Stimulated activated CD8-positive, alpha-beta memory T cell treated with anti-CD3 and anti-CD28 coated beads, Interleukin-12 subunit alpha, Interleukin-12 subunit beta, amount 100 ng/mL, for 24 hours (primary cell): Measurements from ENCODE around the gene NDUFAF4.

Experiments
- DNase-seq: peaks from one replicate; pipeline ENCODE4 v3.0.0-alpha.2; 2020; ENCODE audit errors: extremely low read depth

The NDUFAF4 gene

DNA sequence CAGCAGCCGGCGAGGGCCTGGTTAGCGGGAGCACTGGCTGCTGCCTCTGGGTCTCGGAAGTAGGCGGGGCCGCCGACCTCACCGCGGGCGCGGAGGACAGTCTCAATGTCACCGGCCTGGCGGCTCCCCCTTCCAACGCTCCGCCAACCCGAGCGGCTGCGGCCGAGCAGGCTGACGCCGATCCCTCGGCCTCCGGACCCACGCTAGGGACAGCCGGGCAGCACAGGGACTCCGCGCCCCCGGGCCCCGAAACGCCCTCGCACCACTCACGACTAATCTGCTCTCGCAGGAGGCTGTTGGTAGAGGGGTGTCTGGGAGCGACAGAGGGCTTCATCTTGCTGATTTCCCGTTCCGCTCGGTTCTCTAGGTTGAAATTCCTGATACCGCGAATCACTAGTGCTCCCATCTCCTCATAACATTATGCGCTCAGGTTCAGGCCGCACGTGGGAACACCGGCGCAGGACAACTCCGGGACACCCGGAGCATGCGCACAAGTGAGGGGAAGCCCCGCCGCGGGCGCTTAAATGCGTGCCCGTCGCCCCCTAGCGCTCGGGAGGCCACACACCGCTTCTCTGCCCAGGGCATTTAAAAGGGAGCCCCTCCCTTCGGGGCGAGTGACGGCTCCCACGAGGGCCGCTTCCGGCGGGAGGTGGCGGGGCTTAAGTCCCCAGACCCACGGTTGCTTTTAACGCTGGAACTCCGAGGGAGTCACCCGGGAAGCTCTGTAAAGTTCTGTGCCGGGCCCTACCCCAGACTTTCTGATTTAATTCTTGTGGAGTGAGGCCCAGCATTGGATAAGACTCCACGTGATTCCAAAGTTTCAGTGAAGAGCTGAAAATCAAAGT is at the start of gene NDUFAF4:
TSS of gene NDUFAF4 (minus strand) at position 496 of the 845 bp plus-strand sequence. CDS start at position 406, 90 bp downstream.
- DNase-seq: peak; percentile 90

DNA sequence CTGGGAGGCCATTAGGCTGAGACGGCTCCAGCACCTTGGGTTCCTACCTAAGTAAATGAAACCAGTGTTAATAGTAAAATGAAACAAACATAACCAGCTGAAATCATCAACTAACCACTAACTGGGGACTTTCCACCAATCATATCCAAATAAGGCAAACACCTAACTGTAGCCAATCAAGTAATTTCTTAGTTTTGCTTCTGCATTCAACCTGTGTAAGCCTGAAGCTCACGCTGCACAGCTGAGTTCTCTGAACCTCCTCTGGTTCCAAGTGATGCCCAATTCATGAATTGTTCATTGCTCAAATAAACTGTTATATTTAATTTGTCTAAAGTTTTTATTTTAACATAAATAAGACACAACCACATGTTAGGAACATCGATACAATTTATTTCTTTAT is 49.4 kb upstream of the NDUFAF4 start:
- no peak for DNase-seq

DNA sequence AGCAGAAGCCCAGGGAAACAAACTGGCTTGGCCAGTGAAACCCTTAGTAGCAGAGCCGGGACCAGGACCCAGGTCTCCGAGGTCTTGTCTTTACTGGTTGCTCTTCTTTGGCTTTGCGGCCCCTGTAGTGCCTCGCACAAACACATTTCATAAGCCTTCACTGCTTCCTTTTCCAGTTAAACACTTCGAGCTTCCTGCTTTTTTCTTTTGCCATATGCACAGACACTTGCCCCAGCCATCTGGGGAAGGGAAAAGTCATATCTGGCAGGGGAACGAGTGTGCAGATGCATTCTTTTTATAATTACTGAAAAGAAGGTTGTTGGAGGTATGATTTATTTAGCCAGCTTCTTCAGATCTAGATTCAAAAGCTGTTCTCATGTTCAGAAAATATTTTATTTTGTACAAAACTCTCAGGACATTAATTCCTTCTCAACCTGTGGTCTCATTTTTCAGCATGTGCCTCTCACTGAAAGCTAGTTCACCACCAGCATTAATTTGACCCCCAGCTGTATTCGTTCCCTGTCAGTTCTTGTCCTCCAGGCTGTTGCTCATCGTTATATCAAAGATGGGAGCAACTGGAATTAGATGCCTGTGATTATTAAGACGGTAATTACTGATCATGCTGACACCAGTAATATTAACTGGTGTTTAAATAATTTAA is 46.0 kb upstream of the NDUFAF4 start:
- DNase-seq: no peak

DNA sequence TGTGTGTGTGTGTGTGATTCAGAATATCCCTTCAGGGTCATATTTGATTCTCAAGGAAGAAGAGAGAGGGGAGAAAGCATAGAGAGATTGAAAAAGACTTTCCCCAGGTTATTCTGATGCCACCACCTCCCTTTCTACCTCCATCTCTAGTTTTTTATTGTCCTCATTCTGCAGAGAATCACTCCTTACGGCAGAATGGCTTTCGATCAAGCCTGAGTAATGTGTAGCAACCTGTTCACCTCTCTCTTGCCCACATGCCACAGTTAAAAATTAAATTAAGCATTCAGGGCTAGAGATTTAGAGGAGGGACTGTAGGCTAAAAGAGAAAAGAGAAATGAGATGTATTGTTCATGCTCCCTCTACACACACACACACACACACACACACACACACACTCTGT is 45.0 kb upstream of the NDUFAF4 start:
- no peak for DNase-seq

DNA sequence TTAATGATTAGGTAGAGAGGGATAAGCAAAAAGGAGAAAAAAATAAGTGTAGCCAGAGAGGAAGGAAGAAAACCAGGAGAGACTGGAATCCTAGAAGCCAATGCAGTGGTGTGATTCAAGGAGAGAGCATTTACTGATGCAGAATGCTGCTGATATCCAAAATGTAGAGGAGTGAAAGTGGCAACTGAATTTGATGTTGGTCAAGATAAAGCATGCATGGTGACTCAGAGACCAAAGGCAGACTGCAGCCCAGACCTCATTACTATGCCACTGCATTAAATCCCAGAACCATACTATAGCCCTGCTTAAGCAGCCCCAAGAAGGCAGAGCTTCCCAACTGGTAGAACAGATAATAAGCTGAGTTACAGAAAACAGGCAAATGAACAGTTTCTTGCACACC is 42.6 kb upstream of the NDUFAF4 start:
- no peak for DNase-seq

DNA sequence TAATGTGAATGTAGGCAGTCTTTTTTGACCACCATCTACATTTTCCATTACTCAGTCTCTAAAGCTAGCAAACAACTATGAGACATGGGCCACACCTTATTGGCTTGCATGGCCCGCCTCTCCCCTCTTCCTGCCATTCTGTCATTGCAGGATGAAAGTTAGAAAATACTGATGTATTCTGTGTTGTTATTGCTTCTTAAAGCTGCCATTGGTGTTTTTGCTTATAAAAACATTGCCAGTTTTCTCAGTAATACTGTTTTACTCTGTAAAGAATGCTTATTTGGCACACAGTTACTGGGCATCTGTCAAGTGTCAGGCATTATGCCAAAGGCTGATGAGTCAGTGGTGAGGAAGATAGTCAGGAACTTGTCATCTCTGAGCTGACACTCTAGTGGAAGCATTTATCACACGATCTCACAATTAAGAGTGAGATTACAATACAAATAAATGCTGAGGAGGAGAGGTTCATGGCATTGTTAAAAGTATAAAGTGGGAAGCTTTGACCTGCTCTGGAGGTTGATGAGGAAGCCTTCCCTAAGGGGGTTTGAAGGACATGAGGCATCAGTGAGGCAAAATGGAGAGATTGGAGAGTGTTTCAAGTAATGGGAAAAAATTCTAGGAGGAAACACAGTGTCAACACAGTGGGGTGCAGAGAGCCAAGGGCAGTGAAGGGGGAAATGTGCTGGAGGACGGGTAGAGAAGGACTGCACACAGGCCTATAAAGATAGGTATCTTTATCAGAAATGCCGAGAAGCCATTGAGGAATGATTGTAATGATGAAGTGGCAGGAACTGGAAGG is 41.5 kb upstream of the NDUFAF4 start:
- no peak for DNase-seq

DNA sequence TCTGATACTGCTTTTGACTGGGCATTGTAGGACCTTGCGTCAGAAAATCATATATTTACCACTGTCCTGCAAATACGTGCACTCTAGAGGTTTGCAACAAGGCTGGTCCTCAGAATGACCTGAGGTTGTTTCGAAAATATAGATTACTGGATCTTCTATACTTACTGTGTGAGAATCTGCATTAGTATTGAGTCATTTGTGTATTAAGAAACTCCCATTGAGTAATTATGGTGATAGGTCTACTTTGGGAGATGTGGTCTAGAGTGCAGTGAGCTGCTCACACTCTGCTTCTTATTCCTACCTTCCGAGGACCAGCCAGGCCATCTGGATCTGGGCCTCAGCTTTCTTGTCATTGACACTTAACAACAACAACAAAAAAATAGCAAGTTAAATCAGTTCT is 36.4 kb upstream of the NDUFAF4 start:
- DNase-seq: no peak

DNA sequence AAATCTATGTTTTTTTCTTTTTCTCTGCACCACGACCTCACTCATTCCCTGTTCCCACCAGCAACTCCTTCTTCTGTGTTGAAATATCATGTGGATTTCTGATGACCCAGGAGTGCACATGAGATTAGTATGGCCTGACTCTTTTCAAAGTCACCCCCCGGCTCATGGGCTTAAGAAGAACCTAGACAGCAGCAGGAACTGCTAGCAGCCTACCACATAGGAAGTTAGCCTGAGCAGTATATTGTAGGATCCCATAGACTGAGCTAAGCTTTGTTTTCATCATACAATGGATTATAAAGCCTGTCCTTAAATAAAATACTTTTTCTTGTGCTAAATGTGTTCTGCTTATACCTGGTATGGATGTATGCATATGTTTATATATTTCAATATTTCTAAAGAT is 33.5 kb upstream of the NDUFAF4 start:
- no peak for DNase-seq

DNA sequence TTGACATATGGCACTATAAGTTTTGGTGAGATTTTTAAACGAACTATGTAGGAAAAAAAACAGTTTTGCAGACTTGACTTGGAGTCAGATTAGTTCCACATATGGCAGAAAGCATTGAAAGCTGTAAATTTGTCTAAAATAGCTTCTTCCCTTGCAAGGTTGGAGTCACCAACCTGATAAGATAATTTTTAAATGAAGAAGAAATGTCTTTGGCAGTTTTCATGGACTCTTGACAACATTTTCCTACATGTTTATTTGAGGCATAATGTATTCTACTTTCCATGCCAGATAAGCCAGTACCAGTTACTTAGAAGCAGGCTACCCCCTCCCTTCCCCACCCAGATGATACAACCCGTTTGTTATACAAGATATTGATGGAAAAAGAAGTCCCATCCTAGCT is 32.0 kb upstream of the NDUFAF4 start:
- DNase-seq: no peak

DNA sequence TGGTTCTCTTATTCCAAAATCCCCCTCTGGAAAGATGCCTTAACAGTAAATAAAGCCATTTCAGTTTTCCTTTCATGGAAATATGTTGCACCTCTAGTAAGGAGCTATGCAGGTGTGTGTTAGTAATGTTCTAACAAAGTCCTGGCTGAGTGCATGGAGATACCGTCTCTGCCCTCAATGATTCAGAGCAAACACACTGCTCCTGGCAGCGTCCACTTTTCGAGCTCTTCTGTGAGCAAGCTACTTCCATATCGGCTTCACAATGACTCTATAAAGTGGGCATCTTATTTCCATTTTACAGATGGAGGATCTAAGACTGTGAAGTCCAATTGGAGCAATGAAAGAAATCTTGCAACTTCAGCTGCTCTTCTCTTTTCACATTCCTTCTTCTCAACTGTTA is 30.0 kb upstream of the NDUFAF4 start:
- DNase-seq: no peak

DNA sequence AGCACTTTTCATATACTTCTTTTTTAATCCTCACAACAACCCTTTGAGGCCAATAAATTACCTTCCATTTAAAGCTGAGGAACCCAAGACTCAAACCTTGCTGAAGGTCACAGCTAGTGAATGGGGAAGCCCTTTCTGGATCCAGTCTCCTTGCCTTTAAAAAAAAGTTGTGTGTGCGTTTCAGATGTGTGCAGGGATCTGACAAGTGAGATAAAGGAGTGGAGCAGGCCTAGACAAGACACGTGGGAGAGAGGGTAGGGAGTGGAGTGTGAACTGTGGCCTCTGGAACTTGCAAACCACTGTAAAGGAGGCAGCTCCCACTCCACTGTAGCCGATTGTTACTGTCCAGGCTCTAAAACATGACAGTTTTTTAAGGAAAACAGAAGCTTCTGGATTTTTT is 28.7 kb upstream of the NDUFAF4 start:
- no peak for DNase-seq

DNA sequence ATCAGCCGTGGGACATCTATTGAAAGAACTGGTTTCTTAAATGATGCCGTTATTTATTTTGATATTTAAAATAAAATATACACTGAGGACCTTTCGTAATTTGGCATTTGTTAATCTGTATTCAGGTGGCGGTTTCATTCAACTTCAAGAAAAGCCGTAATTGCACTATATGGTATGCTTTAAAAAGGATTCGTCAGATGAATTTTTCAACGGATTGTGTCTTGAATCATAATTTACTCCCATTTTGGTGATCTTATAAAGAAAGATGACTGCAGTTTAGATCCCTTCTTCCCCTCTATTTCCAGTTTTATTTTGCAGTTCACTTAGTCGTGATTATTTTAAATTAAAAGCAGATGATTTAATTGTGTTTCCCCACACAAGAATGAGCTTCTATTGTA is 27.6 kb upstream of the NDUFAF4 start:
- no peak for DNase-seq

DNA sequence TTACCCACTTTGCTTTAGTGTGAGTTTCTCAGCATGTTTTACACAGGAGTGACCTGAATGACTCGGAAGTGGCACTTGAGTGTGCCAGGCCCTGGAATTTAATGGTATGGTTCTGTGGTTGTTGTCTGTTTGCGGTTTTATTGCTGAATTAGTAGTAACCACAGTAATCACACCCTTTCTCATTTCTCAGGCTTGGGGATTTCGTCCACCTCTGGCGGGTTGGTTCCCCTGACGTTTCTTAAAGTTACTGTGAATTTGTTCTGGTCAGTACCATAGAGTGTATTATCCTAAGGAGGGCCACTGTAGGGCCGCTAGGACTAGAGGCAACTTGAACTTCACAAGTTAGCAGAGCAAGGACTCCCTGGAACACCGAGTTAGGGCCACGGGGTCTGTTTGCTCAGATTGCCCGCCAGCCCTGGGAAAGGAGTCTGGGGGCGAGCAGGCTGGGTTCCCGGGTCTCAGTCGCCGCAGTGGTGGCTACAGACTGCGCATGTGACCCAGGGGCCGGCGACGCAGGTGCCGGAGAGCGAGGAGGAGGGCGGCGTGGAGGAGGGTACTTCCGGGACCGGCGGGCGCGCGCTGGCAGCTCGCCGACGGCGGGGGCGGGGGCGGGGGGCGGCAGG is 26.3 kb upstream of the NDUFAF4 start:
- DNase-seq: no peak

DNA sequence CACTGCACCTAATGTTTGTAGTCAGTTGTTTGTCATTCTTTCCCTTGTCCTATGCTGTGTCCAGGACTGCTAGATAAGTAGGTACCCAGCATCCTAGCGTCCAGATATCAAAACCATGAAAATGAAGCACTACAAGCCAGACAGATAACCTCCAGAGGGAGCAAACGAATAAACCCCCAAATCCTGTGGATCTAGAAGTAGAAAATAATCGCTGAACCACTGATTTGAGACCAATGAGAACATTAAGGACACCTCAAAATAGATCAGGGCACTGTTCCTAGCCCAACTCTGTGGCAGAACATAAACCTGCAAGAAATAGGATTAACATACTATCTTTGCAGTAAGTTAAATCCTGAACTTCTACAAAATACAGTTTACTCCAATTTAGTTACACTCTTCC is 25.7 kb upstream of the NDUFAF4 start:
- DNase-seq: no peak

DNA sequence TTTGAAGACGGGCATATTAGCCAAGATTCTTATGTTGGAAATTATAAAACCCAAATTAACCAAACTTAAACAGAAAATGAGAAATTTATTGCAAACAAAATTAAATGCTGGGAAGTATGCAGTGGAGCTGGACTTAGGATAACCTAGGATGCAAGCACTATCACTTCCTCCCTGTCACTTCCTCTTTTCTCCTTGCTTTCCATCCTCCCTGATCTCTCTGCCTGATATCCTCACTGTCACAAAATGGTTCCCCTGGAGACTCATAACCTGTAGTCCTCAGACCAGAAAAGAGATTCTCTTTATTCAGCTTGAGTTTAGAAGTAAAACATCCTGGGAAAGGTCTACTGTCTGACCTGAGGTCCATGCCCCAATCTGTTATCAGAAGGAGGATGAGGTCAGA is 19.4 kb upstream of the NDUFAF4 start:
- no peak for DNase-seq

DNA sequence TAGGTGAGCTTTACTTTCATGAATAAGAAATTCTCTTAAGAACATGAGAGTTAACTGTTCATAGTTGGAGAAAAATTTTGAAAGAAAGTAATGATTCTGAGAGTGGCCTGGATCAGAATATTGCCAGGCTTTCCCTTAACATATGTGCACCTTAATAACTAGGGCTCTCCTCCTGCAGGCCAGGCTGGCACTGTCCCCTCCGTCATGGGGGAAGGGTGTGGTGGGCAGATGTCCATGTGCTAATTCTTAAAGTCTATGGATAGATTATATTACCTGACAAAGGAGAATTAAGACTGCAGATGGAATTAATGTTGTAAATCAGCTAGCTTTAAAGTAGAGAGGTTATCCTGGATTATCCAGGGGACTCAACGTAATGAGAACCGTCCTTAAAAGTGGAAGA is 15.9 kb upstream of the NDUFAF4 start:
- DNase-seq: no peak

DNA sequence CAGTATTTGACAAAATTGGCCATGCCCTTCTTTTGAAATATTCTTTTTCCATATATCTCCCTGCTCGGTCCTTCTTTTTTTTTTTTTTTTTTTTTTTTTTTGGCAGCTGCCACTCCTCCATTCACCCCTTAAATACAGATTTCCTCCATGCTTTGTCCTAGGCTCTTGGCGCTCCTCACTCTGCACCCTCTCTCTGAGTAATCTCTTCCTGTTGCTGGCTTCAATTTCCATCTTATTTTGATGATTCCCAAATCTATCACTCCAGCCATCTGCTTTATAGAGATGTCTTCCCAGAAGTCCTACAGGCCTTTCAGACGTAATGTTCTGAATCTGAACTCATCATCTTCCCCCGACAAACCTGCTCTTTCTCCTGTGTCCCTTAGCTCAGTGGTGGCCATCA is 14.1 kb upstream of the NDUFAF4 start:
- DNase-seq: no peak

DNA sequence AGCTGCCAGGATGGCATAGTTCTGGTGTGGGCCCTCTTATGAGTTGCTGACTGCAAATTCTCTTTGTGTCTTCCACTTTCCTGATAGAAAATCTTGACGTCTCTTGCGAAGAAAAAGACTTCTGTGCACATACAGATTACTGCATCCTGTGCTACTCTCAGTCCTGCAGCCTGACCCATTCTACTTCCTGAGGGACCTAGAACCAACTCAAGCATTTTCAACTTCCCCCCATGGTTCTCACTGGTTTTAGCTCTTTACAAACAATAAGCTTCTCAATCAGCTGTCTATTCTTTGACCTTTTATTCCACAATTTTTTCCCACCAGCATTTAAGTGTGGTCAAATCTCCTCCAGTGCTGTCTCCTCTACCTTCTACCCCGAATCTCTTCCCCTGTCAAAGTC is 13.5 kb upstream of the NDUFAF4 start:
- DNase-seq: no peak

DNA sequence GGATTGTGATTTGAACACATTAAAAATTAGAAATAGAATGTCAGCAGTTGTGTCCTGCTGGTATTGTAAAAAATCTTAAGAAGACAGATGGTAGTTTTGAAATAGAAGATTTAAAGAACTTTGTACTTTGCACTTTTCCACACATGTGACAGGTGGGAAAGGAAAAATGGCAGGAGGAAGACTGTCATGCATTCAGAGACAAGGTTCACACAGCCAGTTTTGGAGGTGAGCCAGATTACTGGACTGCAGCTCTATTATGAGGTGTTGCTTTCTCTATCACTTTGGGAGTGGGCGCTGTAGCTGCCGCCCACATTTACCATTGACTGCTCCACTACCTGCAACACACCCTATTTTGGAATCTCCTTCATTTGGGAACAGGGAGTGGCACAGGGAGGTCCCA is 12.1 kb upstream of the NDUFAF4 start:
- DNase-seq: no peak

DNA sequence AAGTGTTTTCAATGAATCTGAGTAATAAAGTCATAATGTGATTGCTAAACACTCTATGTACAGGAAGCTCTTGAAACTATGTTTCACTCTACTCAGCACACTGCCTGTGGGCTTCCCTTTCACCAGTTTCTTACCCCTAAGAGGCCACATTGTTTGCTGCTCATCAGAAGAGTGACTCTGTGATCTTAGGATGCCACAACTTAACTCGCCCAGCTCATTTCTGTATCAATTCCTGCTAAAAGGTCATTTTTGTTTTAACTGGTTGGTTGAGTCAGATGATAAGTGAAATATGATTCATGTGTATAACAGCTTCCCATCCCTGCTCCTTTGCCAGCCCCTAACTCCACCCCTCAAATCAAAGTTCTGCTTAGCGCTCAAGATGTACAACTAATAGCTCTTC is 9.8 kb upstream of the NDUFAF4 start:
- no peak for DNase-seq

DNA sequence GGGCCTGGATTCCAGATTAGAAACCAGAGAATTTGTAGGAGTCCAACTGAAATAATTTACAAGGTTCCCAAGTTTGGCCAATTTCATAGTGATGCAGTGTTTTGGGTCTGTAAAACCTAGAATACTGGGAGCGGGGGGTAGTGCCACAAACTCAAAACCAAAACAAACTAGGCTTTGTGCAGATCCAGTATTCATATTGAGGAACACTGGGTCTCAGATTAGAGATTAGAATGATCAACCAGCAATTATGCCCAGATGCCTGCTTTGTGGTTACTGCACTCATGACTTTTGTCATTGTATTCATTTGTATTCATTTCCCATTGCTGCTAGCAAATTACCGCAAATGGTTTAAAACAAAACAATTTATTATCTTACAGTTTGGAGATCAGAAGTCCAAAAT is 3.2 kb upstream of the NDUFAF4 start:
- no peak for DNase-seq

DNA sequence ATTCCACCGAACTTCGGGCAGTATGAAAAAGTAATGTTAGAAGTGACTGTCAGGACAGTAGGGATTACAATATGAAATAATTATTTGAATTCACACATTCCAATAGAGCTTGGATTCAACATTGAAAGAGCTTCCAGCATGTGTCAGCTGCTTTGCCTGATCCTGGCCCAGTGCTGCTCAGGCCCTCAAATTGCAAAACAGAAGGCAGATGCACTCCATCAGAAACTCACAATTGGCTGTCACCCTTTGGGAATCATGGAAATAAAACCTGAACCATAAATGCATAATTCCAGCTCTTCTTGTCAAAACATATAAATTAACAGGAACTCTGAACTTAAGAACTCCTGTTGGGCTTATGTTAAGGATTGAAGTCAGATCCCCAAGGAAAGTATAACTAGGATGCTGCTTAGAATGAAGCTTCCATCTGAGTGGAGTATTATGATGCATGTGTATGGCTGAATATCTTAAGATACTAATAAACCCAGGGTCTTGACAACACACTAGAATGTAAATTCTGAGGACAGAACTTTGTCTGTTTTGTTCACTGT is 1.8 kb upstream of the NDUFAF4 start:
- no peak for DNase-seq
